ENCODE results near the gene WASHC2A. TPM values are rescaled to one million over a fixed set of nuclear protein-coding genes. Genes with fewer than 3 reads are reported as not detected.
"Not testable (repeated sequence)": the region's sequence is repeated elsewhere in the genome, so short reads cannot be mapped to it uniquely, and the experiment has no call there.

WASHC2A gene
- polyA plus RNA-seq, 1 experiment = 59.9 TPM

DNA sequence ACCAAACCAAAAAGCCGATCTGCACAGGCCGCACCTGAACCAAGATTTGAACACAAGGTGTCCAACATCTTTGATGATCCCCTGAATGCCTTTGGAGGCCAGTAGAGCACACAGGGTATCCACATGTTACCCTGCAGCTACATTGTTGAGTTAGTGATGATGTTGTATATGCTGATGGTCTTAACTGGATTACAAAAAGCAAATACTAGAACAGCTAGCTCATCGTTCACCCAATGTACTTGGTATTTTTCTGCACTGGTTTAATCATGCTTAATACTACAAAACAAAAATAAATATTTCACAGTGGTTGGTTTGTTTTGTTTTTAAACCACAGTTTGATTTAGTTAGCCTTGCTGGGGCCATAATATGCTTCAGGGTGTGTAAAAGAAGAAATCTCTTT, 65.1 kb downstream of the WASHC2A start:
- DNase-seq (ENCODE audit: low read depth, low spot score); H3K27me3 ChIP-seq (ENCODE audit: control insufficient read depth, insufficient read depth, low read length); H3K4me3 ChIP-seq (ENCODE audit: low read depth, low read length); POLR2A ChIA-PET; CTCF ChIA-PET; H3K27ac ChIP-seq (ENCODE audit: low read depth, low read length); H3K9me3 ChIP-seq (ENCODE audit: control insufficient read depth, insufficient read depth, low read length): not testable (repeated sequence)

DNA sequence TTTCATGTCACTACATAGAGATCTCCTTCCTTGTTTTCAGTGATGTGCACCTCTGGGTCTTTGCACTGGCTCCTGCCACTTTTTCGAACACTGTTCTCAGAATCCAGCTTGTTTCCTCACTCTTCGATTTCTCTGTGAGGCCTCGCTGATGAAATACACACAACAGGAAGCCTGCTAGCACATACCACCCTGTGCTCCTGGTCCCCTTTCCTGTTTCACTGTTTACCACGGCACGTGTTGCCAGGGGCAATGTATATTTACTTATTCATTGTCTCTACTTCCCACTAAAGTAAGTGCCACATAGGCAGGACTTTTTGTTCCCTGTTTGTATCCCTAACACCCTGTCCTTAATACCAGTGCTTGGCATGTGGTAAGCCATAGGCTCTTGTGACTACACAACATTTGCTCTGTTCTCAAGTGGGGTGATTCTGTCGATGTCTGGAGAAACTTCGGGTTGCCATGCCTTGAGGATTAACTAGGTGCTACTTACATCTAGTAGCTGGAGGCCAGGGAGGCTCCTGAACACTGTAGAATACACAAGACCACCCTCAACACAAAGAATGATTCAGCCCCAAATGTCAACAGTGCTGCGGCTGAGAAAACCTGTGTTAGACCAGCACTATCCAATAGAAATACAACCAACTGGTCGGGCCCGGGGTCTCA, 75.9 kb downstream of the WASHC2A start:
- CTCF ChIA-PET; DNase-seq (ENCODE audit: low read depth, low spot score); H3K27ac ChIP-seq (ENCODE audit: low read depth, low read length); H3K9me3 ChIP-seq (ENCODE audit: control insufficient read depth, insufficient read depth, low read length); POLR2A ChIA-PET; H3K27me3 ChIP-seq (ENCODE audit: control insufficient read depth, insufficient read depth, low read length); H3K4me3 ChIP-seq (ENCODE audit: low read depth, low read length): not testable (repeated sequence)

DNA sequence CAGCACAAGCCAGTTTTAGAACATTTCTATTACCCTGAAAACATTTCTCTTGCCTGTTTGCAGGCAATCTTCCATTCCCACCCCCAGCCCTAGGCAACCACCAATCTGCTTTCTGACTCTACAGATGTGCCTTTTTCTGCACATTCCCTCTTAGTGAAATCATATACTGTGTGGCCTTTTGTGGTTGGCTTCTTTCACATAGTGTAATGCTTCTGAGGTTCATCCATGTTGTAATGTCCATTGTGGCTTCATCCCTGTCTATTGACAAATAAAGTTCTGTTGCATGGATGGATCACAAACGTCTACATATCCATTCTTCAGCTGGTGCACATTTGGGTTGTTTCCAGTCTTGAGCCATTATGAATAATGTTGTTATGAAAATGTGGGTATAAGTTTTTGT, 77.8 kb downstream of the WASHC2A start:
- POLR2A ChIA-PET; H3K9me3 ChIP-seq (ENCODE audit: control insufficient read depth, insufficient read depth, low read length); CTCF ChIA-PET; H3K27me3 ChIP-seq (ENCODE audit: control insufficient read depth, insufficient read depth, low read length); H3K27ac ChIP-seq (ENCODE audit: low read depth, low read length); DNase-seq (ENCODE audit: low read depth, low spot score); H3K4me3 ChIP-seq (ENCODE audit: low read depth, low read length): not testable (repeated sequence)

DNA sequence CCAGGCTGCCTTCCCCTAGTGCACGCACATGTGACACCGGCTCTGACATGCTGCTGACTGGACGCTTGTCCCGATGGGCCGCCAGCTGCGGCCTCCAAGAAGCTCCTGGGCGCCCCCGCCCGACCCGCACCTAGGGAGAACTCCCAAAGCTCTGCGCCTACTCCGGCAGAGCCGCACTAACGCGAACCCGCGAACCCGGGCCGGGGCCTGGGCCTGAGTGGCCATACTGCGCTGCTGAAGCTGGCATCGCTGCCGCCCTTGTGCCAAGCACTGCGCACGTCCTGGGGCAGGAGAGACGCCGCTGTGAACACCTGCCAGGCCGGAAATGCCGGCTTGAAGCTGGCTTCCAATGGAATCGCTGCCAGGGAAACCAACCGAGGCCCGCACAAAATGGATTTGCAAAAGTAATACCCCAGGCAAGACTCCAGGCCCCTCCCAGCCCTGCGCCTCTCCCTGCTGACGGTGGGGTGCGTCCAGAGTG, 85.1 kb downstream of the WASHC2A start:
- Histone ChIP-seq H3K4me3 (ENCODE audit: low read depth, low read length) (0 out of 2 replicates have a peak overlapping the region, but pooled peaks have one; percentile 10), H3K27ac (ENCODE audit: low read depth, low read length) (no peak overlapping the region), H3K9me3 (ENCODE audit: control insufficient read depth, insufficient read depth, low read length) (no peaks in the 10 kb centered on the region; the same call in 1 of the 2 replicates), H3K27me3 (ENCODE audit: control insufficient read depth, insufficient read depth, low read length) (peaks cover 5% of the 10 kb centered on the region)
- no peak for DNase-seq (ENCODE audit: low read depth, low spot score)
- ChIA-PET POLR2A (interaction anchor here (0.6 to 0.7 kb wide), 2 partner anchors 192 to 614 kb away, joined by 3 to 4 read pairs; partner anchors contain the start of gene ERCC6), CTCF (no interaction called here)
- no peak for TF ChIP-seq CTCF (IDR thresholded peaks at IDR 0.05; ENCODE audit: low read depth, low read length)

- CTCF ChIA-PET; H3K9me3 ChIP-seq (ENCODE audit: control insufficient read depth, insufficient read depth, low read length); H3K27me3 ChIP-seq (ENCODE audit: control insufficient read depth, insufficient read depth, low read length): not testable (repeated sequence)
Measured at GRCh38 chr10:50157868-50158267, 90.1 kb downstream of the WASHC2A start.

GRCh38 chr10:50159856-50160255, 92.1 kb downstream of the WASHC2A start:
- POLR2A ChIA-PET = not testable (repeated sequence)

More at GRCh38 chr10:50157868-50158267, 90.1 kb downstream of the WASHC2A start:
- H3K4me3 ChIP-seq (ENCODE audit: low read depth, low read length); POLR2A ChIA-PET; DNase-seq (ENCODE audit: low read depth, low spot score); H3K27ac ChIP-seq (ENCODE audit: low read depth, low read length): not testable (repeated sequence)

GRCh38 chr10:50165038-50165437, 97.3 kb downstream of the WASHC2A start:
- H3K27me3 ChIP-seq (ENCODE audit: control insufficient read depth, insufficient read depth, low read length); CTCF ChIA-PET; H3K4me3 ChIP-seq (ENCODE audit: low read depth, low read length); POLR2A ChIA-PET; H3K27ac ChIP-seq (ENCODE audit: low read depth, low read length); H3K9me3 ChIP-seq (ENCODE audit: control insufficient read depth, insufficient read depth, low read length); DNase-seq (ENCODE audit: low read depth, low spot score): not testable (repeated sequence)

More at GRCh38 chr10:50159856-50160255, 92.1 kb downstream of the WASHC2A start:
- H3K4me3 ChIP-seq (ENCODE audit: low read depth, low read length); H3K27me3 ChIP-seq (ENCODE audit: control insufficient read depth, insufficient read depth, low read length); H3K27ac ChIP-seq (ENCODE audit: low read depth, low read length); CTCF ChIA-PET; H3K9me3 ChIP-seq (ENCODE audit: control insufficient read depth, insufficient read depth, low read length); DNase-seq (ENCODE audit: low read depth, low spot score): not testable (repeated sequence)

- H3K9me3 ChIP-seq (ENCODE audit: control insufficient read depth, insufficient read depth, low read length); POLR2A ChIA-PET; H3K27me3 ChIP-seq (ENCODE audit: control insufficient read depth, insufficient read depth, low read length); CTCF ChIA-PET; DNase-seq (ENCODE audit: low read depth, low spot score); H3K27ac ChIP-seq (ENCODE audit: low read depth, low read length); H3K4me3 ChIP-seq (ENCODE audit: low read depth, low read length): not testable (repeated sequence)
Measured at GRCh38 chr10:50167833-50168232, 100.1 kb downstream of the WASHC2A start.

GRCh38 chr10:50169506-50169905, 101.8 kb downstream of the WASHC2A start:
- H3K9me3 ChIP-seq (ENCODE audit: control insufficient read depth, insufficient read depth, low read length); POLR2A ChIA-PET; H3K27me3 ChIP-seq (ENCODE audit: control insufficient read depth, insufficient read depth, low read length); CTCF ChIA-PET; H3K27ac ChIP-seq (ENCODE audit: low read depth, low read length); H3K4me3 ChIP-seq (ENCODE audit: low read depth, low read length): not testable (repeated sequence)
- peak; percentile 11 for DNase-seq (ENCODE audit: low read depth, low spot score)

DNA sequence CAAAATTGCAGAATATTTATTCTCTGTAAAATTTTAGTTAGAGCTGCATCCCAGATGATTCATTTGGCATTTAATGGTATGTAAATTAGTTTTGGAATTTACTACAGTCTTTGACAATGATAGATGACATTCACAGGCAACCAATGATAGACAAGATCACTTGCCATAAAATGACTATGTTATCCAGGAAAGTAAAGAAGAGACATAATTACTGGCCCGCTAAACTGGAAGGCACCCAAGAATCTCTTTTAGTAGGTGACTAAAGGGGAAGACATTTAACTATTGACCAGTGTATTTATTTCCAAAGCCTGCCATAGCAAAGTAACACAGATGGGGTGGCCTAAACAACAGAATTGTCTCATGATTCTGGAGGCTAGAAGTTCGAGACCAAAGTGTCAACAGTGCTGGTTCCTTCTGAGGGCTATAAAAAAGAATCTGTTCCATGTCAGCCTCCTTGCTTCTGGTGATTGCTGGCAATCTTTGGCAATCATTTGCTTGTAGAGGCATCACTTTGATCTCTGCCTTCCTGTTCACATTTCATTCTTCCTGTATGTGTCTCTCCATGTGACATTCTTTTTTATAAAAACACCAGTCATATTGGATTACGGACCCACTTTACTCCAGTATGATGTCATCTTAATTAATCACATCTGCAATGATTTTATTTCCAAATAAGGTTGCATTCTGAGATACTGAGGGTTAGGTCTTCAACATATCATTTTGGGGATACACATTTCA, 107.2 kb downstream of the WASHC2A start:
- H3K9me3 ChIP-seq (ENCODE audit: control insufficient read depth, insufficient read depth, low read length); H3K4me3 ChIP-seq (ENCODE audit: low read depth, low read length); POLR2A ChIA-PET; H3K27me3 ChIP-seq (ENCODE audit: control insufficient read depth, insufficient read depth, low read length); H3K27ac ChIP-seq (ENCODE audit: low read depth, low read length); CTCF ChIA-PET: not testable (repeated sequence)
- DNase-seq (ENCODE audit: low read depth, low spot score) = peak; percentile 44

All from AG04450 (cell line).